NCI-H446 (cell line): ENCODE measurements around the gene EEF1A2.

Experiments
- DNase-seq, 2 experiments: peaks; one replicate each; lab custom pipeline; 2025; lab: John Stamatoyannopoulos, UW

EEF1A2 gene

GRCh38 chr20:63468421-63468820 lies 30.5 kb downstream of the EEF1A2 start:
- peak in 1 of 2 experiments; percentile 44 for DNase-seq

DNA sequence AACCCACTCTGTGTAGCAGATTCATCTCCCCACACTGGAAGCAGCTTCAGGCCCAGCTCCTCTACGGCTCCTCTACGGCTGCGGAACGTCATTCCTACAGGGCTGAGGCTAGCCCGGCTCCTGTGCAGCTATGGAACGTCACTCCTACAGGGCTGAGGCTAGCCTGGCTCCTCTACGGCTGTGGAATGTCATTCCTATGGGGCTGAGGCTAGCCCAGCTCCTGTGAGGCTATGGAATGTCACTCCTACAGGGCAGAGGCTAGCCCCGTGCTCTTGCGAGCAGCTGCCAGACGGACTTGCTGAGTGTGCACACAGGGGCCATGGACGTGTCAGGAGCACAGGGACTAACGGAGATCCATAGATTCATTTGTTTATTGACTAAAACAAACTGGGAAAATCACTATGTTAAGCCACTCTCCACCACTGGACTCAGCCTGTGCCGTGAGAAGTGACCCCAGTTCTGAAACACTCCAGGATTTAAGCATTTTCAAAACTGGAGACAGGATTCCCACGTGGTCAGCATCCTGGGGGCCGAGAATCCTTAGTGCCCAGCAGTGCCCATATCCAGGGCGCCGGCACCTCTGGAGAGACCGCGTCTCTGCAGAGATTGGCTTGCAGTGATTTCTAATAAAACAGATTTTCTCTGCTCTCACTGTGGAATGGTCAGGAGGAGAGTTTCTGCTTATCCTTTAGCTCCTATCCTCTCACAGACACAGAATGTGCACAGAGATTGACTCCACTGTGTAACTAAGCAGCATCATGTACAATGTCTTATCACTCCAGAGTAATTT lies 31.4 kb downstream of the EEF1A2 start:
- no peak for DNase-seq

DNA sequence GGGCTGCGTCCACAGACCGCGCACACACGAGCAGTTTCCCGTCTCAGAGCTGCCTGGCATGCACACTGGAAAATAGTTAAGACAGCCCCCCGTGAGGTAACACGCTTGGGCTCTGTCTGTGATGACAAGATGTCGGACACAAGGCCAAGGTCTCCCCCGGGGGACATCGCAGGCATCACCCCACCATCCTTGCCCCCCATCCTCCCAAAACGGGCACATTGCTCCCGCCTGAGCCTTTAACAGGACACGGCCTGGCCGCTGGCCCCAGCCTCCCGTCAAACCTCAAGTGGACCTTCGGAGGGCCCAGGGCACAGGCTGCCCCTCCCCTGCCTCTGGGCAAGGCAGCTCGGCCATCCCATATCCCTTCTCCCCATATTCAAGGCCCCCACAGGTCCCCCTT lies 32.0 kb downstream of the EEF1A2 start:
- DNase-seq, result no peak

DNA sequence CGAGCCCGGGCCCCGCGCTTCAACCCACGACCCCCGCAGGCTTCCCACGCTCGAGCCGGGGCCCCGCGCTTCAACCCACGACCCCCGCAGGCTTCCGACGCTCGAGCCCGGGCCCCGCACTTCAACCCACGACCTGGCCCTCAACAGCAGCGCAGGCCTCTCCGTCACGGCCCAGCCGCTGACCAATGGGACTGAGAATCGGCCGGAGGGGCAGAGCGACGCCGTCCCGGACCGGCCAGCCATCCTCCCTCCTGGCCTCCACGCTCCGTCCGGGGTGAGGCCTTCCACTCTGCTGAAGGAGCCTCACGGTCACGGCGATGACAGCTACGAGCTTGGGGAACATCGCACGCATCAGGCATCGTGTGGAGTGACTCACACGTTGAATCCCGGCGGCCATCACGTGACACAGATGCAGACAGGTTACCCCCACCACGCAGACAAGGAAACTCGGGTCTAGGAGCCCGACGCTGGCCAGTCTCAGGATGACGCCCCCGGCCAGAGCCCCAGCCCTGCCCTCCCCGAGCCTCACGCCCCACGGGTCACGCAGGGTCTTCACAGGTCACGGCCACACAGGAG lies 32.5 kb downstream of the EEF1A2 start:
- DNase-seq, result no peak

DNA sequence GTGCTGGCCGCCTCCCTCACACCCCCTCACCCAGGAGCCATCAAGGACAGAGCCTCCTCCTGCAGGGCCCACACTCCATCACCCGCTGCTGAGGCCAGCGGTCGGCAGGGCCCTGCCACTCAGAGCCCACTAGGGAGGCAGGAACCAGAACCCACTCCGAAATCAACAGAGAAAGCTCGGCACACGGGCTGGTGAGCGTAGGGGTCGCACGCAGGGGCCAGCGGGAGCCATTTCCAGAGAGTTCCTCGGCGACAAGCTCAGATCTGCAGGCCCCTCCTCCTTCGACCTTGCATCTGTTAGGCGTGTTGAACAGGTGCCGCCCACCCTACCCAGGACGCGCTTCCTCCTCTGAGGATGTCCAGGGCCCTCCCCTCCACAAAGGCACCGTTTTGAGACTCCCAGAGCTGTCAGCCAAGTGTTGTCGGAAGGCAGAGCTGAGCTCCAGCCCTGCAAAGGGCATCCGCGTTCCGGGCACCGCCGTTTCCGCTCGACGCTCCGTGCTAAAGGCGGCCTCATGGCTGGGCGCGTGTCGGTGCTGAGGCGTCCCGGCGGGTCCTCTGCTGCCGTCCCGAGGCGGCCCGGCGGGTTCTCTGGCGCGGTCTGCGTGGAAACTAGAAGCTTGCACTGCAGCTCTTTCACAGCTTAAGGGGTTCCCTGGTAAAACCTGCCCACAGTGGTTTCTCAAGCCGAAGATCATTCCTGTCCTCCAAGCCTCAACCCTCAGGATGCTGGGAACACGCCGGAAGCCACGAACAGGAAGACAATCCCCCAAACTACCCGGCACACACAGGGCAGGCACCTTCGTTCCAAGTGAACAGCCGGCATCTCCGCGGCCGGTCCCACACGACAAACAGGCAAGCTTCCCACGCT lies 33.3 kb downstream of the EEF1A2 start:
- no peak for DNase-seq

DNA sequence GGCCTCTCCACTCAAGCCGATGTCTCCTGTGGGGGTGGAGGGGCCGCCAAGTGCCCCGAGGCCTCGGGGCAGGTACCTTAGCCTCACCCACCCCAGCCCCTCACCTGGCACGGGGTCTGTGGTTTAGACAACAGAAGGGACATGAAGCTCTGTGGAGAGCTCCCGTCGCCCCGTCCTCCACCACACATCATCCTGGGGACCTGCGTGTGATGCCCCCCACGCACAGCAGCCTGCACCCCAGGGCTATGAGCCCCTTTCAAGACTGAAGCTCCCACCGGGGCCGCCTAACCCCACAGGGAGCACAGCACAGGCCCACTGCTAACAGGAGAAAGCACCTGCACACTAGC lies 34.6 kb downstream of the EEF1A2 start:
- no peak for DNase-seq

DNA sequence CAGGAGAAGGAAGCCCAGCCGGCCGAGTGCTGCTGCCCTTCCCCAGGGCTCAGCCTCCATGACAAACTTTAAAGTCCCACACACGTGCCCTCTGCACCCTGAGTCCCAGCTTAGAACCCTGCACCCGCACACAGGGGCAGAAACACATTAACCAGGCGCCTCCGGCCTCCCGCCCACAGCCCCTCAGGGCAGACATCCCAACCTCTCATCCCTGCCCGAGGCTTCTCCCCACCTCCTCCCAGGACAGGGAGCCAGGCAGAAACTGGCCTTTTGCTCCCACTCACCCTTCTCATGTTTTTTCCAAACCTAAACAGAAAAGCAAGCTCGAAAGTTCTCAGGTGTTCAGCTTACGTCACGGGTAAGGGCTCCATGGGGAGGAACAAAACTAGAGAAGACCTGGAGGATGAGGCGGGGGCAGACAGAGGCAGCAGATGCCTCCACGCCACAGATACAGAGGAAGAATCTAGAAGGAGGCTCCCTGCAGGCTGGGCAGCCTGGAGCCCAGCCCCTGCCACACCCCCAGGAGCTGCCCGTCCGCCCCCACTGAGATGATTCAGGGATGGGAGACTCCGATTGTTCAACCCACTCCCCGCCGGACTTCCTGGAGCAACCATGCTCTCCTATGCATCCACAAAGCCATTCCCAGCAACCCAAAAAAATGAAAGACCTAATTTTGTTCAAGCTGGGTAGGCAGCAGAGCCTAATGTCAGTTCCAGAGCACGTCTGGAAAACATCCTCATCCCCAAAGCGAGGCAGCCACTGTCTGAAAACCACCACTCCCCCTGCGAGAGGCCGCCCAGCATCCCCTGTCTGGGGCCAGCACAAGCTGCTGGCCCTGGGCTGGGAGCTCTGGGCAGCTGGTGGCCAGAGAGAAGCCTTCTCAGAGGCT lies 35.2 kb downstream of the EEF1A2 start:
- DNase-seq, result no peak

- DNase-seq, result no peak
Measured at GRCh38 chr20:63462244-63462643, 36.6 kb downstream of the EEF1A2 start.

GRCh38 chr20:63461104-63461763 lies 37.6 kb downstream of the EEF1A2 start:
- no peak for DNase-seq

DNA sequence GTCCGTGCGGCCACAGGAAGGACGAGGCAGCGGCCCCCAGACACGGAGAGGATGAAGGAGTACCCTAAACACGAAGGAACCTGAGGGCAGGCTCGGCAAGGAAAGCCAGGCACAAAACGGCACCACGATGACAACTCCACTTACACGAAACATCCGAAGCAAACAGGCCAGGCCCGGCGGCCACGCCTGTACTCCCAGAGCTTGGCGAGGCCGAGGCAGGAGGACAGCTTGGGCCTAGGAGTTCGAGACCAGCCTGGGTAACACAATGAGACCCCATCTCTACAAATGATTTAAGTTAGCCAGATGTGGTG lies 39.9 kb downstream of the EEF1A2 start:
- no peak for DNase-seq

GRCh38 chr20:63458170-63459069 lies 40.5 kb downstream of the EEF1A2 start:
- no peak for DNase-seq

- DNase-seq, result no peak
Measured at GRCh38 chr20:63457737-63458136, 41.1 kb downstream of the EEF1A2 start.

DNA sequence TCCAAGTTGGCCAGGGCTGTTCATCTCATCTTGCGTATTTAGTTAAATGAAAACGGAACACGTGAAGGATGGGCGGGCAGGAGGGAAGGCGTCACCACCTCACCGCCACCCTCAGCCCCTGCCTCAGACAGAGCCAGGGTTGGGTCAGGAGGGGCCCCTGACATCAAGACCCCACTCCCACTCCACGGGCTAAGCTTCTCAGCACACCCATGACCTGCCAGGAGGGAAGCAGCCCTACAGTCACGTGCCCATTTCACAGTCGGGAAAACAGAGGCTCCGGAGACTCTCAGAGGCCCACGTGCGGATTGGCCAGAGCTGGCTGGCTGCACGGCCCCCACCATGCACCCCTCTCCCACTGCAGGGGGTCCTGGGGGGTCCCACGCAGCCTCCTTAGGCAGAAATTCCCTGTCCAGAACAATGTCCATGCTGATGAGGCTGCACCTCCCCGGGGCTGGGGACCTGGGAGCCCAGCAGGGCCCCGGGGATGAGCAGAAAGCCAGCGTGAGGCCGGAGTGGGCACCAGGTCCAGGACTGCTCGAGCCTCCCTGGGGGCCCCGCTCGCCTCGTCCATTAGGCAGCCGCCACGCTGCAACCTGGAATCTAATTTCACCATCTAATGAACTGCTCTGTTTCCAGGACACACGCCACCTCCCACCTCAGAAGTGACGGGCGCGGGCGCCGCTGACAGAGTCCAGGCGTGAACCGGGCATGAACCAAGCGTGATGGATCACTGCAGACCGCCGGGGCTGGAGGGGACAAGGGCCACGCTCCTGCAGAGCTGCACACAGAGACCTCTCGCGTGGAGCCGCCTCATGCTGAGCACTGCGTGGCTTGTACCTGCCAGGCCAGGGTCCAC lies 42.2 kb downstream of the EEF1A2 start:
- no peak for DNase-seq

- no peak for DNase-seq
Measured at GRCh38 chr20:63455568-63455859, 43.4 kb downstream of the EEF1A2 start.

GRCh38 chr20:63454731-63455567 lies 43.9 kb downstream of the EEF1A2 start:
- DNase-seq, result peak in 1 of 2 experiments; percentile 37

DNA sequence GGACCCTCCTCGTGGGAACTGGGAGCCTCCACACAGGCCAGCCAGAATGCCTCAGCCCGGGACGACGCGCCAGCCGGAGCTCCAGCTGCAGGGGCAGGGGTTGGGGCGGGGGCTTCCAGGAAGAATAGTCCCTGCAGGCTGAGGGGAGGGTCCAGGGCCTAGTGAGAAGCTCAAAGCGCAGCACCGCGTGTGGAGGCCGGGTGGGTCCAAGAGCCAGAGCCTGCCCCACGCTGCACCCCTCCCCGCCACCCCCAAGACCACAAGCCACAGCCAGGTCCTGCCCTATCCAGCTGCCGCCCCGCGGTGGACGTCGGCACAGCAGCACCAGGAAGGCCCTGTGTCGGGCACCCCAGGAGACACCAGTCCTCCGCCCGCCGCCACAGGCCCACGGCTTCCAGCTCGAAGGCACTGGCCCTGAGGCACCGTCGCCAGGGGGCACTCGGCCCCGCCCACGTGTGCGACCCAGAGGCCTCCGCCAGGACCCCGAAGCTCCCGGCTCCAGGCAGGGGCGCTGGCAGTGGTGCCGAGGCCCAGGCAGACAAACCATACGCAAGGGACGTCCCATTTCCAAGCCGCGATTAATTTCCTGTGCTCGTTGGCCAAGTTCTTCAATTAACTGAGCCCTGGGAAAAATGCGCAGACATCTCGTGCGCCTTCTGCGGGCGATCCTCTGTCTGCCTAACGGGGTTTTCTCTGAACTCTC lies 45.9 kb downstream of the EEF1A2 start:
- no peak for DNase-seq

DNA sequence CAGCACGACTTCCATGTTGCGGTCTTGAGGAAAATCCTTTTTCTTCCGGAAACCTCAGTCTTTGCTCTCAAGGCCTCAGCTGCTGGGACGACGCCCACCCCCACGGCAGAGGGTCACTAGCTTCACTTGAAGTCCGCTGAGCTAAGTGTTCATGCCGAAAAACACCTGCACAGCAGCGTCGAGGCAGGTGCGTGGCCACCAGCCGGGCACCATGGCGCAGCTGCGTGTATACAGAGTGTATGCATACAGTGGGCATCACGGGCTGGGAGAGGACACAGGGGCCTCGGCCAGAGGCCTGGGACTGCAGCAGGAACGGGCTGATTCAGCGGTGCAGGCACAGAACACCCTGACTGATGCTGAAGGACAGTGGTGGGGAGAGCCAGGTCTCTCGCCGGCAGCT lies 46.5 kb downstream of the EEF1A2 start:
- DNase-seq, result no peak

DNA sequence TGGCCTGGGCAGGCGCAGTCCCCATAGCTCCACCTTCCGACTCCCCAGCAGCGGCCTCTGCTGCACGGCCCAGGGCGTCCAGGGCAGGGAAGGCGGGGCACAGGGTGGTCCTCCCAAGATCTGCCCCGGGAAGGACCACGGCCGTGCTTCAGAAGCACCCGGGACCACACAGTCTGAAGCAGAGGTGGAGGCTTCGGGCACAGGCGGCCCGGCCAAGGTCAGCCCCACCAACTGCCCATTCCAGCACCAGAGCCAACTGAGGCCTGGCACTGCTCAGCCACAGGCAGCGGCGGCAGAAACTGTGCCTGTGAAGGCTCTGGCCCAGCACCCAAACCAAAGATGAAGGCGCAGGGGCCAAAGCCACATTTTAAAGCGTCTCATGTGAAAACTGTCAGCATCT lies 47.1 kb downstream of the EEF1A2 start:
- DNase-seq, result no peak
